HT1080 (cell line): ENCODE measurements around the gene ARFGEF2. TPM values are rescaled to one million over a fixed set of nuclear protein-coding genes. Genes with fewer than 3 reads are reported as not detected.
"Not testable (repeated sequence)": the region's sequence is repeated elsewhere in the genome, so short reads cannot be mapped to it uniquely, and the experiment has no call there.

Experiments
- DNase-seq: peaks from one replicate; pipeline ENCODE4 v3.0.0-alpha.2; 2015; ENCODE audit warnings: low read depth
- total RNA-seq: library from RNA; depleted of rRNA; stranded (reverse); fragments of >200 nt; shearing (Covaris generic); gene quantifications from 2 replicates; pipeline ENCODE4 v1.2.3, GENCODE V29; 2014

Gene ARFGEF2
- total RNA-seq, 1 experiment from 2014 or later, result 31.0 TPM

DNA sequence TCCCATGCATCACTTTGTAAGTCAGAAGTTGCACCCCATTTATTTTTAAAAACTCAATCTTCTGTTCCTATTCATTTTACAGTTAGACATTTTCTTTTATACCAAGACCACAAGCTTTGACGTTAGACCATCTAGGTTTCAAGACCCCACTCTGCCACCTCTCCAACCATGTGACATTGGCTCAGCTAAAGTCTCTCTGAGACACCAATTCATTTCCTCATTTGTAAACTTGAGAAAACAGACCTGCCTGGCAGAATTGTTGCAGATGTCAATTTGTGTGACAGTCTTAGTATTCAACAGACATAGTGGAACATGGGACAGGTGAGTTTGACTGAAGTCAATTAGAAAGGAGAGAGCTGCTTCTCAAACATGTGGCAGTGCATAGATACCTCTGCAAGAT lies 69.0 kb downstream of the ARFGEF2 start:
- no peak for DNase-seq

GRCh38 chr20:48995589-48995988 lies 74.1 kb downstream of the ARFGEF2 start:
- no peak for DNase-seq

GRCh38 chr20:48999890-49000870 lies 78.7 kb downstream of the ARFGEF2 start:
- DNase-seq, result no peak

GRCh38 chr20:49001741-49002140 lies 80.2 kb downstream of the ARFGEF2 start:
- no peak for DNase-seq

GRCh38 chr20:49006446-49006980 lies 85.0 kb downstream of the ARFGEF2 start:
- no peak for DNase-seq

- DNase-seq, result no peak
Measured at GRCh38 chr20:49009899-49010631, 88.6 kb downstream of the ARFGEF2 start.

DNA sequence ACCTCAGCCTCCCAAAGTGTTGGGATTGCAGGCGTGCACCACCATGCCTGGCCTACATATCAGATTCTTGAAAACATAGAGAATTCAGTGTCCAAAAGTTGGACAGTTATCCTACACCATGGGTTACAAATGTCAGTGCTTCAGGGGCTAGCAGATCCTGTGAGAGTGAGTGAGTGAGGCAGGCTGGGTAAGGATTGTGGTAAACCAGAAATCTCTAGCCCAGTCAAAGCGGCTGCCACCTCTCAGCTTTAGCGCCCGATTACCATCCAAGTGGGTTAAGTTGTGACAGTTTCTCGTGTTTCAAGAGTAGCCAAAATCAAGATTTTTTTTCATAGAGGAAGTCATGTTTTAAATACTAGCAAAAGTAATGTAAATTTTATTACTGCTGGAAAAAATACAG lies 102.7 kb downstream of the ARFGEF2 start:
- no peak for DNase-seq

DNA sequence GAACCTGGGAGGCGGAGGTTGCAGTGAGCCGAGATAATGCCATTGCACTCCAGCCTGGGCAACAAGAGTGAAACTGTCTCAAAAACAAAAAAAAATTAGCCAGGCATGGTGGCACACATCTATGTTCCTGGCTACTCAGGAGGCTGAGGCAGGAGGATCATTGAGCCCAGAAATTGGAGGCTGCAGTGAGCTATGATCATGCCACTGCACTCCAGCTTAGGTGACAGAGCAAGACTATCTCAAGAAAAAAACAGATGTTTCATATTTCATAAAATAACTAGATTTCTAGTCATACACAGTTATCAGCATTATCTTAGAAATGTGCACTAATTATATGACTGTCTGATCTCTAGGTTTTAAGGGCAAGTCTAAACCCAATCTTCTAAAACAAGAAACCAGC lies 106.7 kb downstream of the ARFGEF2 start:
- not testable (repeated sequence) for DNase-seq

- DNase-seq, result no peak
Measured at GRCh38 chr20:49028684-49029083, 107.2 kb downstream of the ARFGEF2 start.

DNA sequence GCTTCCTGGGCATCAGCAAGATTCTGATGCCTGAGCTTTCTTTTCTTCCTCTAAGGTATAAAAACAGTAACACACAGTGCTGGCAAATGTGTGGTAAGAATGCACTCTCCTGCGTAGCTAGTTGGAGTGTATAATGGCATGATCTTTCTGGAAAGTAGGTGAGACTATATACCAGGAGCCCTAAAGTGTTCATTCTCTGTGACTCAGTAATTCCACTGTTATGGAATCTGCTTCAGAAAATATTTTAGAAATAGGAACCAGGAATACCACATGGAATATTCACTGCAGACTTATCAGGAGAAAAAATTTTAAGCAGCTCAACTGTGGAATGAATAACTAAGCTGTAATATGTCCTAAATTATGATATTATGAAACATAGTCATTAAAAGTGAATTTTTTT lies 107.7 kb downstream of the ARFGEF2 start:
- DNase-seq, result no peak

GRCh38 chr20:49030954-49031619 lies 109.6 kb downstream of the ARFGEF2 start:
- no peak for DNase-seq

- DNase-seq, result no peak
Measured at GRCh38 chr20:49032455-49032854, 110.9 kb downstream of the ARFGEF2 start.

GRCh38 chr20:49034070-49034732 lies 112.7 kb downstream of the ARFGEF2 start:
- DNase-seq, result no peak

DNA sequence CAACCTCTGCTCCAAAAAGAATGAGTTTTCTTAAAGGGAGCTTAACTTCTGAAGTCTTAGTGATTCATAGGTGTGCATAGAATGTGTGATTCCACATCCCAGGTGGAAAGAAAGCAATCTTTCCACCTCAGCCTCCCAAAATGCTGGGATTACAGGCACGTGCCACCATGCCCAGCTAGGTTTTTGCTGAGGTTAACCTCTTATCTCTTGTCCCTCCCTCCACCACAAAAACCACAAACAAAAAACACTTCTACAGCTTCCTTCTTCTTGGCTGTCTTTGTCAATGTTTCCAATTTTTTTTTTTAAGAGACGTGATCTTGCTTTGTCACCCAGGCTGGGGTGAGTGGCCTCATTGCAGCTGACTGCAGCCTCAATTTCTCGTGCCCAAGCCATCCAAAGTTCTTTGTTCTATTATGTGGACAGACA lies 116.5 kb downstream of the ARFGEF2 start:
- no peak for DNase-seq

- no peak for DNase-seq
Measured at GRCh38 chr20:49039854-49040253, 118.3 kb downstream of the ARFGEF2 start.

GRCh38 chr20:49043000-49043399 lies 121.5 kb downstream of the ARFGEF2 start:
- no peak for DNase-seq

DNA sequence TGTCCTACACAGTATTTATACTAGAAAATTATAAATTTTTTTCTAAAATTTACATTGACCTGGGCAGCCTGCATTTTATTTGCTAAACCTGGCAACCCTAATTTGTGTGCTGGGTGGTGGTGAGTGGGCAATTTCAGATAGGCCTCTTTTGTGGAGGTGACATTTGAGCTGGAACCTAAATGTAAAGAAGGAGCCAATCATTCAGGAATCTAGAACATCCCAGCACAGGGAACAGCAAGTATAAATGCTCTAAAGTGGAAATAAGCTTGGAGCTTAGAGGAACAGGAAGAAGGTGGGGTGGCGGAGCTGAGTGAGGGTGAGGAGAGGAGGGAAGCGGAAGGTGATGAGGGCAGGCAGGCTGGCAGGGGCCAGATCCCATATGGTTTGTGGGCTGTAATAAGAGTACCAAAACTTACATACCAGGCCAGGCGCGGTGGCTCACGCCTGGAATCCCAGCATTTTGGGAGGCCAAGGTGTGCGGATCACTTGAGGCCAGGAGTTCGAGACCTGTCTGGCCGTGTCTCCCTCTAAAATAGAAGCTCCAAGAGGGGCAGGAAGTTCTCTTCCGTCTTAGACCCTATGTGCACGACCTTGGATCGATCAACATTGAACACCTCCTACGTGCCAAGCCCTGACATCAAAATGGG lies 124.1 kb downstream of the ARFGEF2 start:
- DNase-seq, result peak; percentile 37

DNA sequence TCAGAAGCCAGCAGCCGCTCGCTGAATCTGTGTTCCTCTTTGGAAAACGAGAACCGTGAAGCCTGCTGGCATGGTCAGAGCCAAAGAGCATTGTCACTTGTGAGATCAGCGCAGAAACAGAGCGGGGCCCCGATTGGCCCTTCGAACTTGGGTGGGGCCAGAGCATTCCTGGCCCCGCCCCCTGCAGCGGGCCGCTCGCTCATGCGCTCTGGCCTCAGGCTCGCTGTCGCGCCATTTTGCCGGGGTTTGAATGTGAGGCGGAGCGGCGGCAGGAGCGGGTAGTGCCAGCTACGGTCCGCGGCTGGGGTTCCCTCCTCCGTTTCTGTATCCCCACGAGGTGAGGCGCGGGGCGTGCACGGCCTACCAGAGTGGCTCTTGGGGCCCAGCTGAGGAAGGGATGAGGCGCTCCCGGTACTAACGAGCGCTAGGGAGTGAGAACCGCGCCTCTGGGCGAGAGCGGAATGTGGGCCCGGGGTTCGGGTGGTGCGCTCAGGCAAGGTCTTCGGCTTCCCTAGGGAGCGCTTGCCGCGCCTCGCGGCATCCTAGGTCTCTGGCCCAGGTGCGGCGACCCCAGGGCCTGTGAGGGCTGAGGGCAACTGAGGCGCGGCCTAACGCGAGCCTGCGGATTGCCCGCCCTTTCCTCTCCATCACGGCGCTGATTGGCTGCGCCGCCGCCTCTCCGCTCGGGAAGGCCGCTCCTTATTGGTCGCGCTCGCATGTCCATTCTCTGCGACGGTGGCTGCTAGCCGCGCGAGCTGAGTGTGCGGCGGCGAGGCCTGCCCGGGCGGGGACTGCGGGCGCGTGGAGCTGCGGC lies 124.8 kb downstream of the ARFGEF2 start, which contains the start of gene CSE1L:
TSS of gene CSE1L (plus strand) at position 226 of the 814 bp plus-strand sequence. CDS start 12,152 bp downstream, outside the sequence.
- peak; percentile 92 for DNase-seq

DNA sequence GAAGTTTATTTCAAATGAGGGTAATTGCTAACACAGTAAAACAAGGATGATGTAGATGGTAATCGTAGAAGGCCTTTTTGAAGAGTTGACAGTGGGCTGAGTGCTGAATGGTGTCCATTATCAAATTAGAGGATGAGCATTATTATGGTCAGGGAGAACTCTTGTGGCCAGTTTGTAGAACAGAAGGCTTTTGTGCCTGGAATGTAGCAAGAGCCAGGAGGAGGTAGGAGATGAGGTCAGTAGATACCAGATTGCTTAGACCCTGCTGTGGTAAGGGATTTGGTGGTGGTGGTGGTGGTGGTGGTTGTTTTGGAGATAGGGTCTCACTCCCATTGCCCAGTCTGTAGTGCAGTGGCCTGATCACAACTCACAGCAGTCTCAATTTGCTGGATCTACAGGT lies 130.8 kb downstream of the ARFGEF2 start:
- DNase-seq, result peak; percentile 38
